ENCODE measurements around the gene DDX28.
"Not testable (repeated sequence)": the region's sequence is repeated elsewhere in the genome, so short reads cannot be mapped to it uniquely, and the experiment has no call there.

The DDX28 gene

GRCh38 chr16:67994040-67994408, 29.0 kb downstream of the DDX28 start:
- DNase-seq (ENCODE audit: low read depth) = not testable (repeated sequence)

GRCh38 chr16:67993207-67994039, 29.6 kb downstream of the DDX28 start:
- DNase-seq (ENCODE audit: low read depth) = peak; percentile 31

GRCh38 chr16:67992661-67993206, 30.3 kb downstream of the DDX28 start:
- DNase-seq (ENCODE audit: low read depth) = no peak

- DNase-seq (ENCODE audit: low read depth) = no peak
Measured at GRCh38 chr16:67990018-67990386, 33.0 kb downstream of the DDX28 start.

GRCh38 chr16:67989322-67990017, 33.6 kb downstream of the DDX28 start:
- DNase-seq (ENCODE audit: low read depth) = no peak

GRCh38 chr16:67988675-67989074, 34.4 kb downstream of the DDX28 start:
- no peak for DNase-seq (ENCODE audit: low read depth)

- no peak for DNase-seq (ENCODE audit: low read depth)
Measured at GRCh38 chr16:67987460-67988160, 35.4 kb downstream of the DDX28 start.

- DNase-seq (ENCODE audit: low read depth) = no peak
Measured at GRCh38 chr16:67986949-67987348, 36.1 kb downstream of the DDX28 start.

- no peak for DNase-seq (ENCODE audit: low read depth)
Measured at GRCh38 chr16:67982011-67982696, 40.9 kb downstream of the DDX28 start.

- no peak for DNase-seq (ENCODE audit: low read depth)
Measured at GRCh38 chr16:67979955-67980678, 42.9 kb downstream of the DDX28 start, which contains the start of gene DPEP3. Gene DPEP3, minus strand, starts transcription at chr16:67980499. Its CDS starts 119 bp downstream, at chr16:67980380.

- DNase-seq (ENCODE audit: low read depth) = no peak
Measured at GRCh38 chr16:67977469-67978227, 45.4 kb downstream of the DDX28 start.

GRCh38 chr16:67977005-67977404, 46.0 kb downstream of the DDX28 start:
- DNase-seq (ENCODE audit: low read depth) = no peak

- no peak for DNase-seq (ENCODE audit: low read depth)
Measured at GRCh38 chr16:67976205-67976604, 46.8 kb downstream of the DDX28 start.

GRCh38 chr16:67975321-67976105, 47.5 kb downstream of the DDX28 start:
- no peak for DNase-seq (ENCODE audit: low read depth)

GRCh38 chr16:67972285-67972684, 50.7 kb downstream of the DDX28 start:
- not testable (repeated sequence) for DNase-seq (ENCODE audit: low read depth)

- DNase-seq (ENCODE audit: low read depth) = no peak
Measured at GRCh38 chr16:67971111-67971510, 51.9 kb downstream of the DDX28 start.

All from GM04504 (cell line).